UCSD-AML1 (cell line): ENCODE data around the gene PROCA1.
"Not testable (repeated sequence)": the region's sequence is repeated elsewhere in the genome, so short reads cannot be mapped to it uniquely, and the experiment has no call there.

ENCODE experiments used
- DNase-seq: peaks from one replicate; lab custom pipeline; 2025; ENCODE audit not compliant: unreplicated experiment; lab: John Stamatoyannopoulos, UW

PROCA1 gene

DNA sequence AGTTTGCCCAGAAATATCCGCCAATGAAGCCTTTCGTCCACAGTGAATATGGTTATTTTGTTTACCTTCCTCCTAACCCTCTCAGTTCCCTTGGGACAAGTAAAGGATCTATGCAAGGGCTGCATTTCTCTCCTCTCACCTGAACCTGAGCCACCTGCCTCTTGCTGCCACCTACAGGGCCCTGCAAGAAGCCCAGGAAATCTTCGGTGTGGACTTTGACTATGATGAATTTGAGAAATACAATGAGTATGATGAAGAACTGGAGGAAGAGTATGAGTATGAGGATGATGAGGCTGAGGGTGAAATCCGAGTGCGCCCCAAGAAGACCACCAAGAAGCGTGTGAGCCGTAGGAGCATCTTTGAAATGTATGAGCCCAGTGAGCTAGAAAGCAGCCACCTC, 35.7 kb downstream of the PROCA1 start:
- no peak for DNase-seq

- DNase-seq = no peak
Observed at GRCh38 chr17:28675490-28675889, 36.2 kb downstream of the PROCA1 start.

GRCh38 chr17:28669918-28670317, 41.8 kb downstream of the PROCA1 start:
- DNase-seq = no peak

DNA sequence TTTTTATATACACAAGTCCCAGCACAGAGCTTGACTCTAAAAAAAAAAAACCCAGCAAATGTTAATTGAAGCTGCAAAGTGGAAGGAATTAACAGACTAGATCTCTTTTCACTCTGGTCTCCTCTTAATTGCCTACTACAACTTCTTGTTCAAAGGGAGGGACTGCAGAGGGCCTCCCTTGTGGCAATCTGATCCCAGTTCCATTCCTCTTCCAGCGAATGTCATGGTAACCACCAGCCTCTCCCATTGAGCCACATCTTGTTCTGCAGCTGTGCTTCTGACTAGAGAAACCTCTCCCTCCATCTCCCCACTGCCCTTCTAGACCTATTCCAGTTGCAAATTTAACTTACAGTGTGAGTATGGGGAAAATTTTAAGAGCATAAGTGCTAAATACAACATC, 43.8 kb downstream of the PROCA1 start:
- no peak for DNase-seq

- DNase-seq = no peak
Observed at GRCh38 chr17:28665994-28666393, 45.7 kb downstream of the PROCA1 start.

GRCh38 chr17:28663723-28664122, 48.0 kb downstream of the PROCA1 start:
- no peak for DNase-seq

GRCh38 chr17:28662527-28662829, 49.2 kb downstream of the PROCA1 start:
- DNase-seq = no peak

DNA sequence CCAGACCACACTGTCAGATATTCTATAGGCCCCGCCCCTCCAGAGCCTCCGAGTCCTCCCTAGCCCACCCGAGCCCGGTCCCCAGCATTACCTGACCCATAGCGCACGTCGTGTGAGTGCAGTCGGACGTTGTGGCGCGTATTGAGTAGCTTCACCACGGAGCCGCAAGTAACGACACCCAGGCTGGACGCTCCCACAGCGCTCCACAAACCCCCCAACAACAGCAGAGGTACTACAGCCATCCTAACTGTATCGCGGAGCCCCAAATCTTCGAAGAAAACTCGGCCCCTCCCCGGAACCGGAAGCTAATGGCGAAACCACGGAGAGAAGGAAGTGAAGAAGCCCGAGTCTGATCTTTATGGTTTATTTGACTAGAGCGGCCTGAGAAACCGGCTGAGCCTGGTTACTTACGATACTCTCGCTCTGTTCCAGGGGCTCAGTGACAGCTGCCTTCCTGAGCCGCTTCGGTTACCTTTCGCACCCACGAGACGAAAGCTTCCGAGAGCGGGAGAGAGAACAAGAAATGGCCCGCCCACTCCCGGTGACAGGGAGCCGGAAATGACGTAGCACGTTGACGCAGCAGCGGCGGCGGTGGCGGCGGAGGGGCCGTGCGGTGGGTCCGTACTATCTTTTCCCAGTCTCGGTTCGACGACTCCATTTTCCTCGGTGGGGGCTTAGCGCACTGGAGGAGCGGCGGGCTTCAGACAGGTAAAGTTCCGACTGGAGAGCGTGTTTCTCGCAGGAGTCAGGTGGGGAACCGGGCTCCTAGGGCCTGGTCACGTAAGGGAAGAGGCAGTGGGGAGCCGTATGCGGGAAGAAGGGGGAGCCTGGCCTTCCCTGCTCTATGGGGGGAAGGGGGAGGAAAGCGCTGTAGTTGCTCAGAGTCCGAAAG, 49.8 kb downstream of the PROCA1 start, which contains the start of the genes SDF2 and SUPT6H:
SDF2 (minus strand) TSS at position 272 of the 892 bp plus-strand sequence; CDS start at position 242, 30 bp downstream.
SUPT6H (plus strand) TSS at position 571 of the 892 bp plus-strand sequence. CDS start 11,197 bp downstream, outside the sequence.
- DNase-seq = peak; percentile 94

DNA sequence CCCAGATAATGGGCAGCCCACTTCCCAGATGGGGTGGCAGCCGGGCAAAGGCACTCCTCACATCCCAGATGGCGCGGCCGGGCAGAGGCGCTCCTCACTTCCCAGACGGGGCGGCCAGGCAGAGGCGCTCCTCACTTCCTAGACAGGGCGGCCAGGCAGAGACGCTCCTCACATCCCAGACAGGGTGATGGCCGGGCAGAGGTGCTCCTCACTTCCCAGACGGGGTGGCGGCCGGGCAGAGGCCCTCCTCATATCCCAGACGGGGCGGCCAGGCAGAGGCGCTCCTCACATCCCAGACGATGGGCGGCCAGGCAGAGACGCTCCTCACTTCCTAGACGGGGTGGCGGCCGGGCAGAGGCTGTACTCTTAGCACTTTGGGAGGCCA, 52.2 kb downstream of the PROCA1 start:
- not testable (repeated sequence) for DNase-seq

DNA sequence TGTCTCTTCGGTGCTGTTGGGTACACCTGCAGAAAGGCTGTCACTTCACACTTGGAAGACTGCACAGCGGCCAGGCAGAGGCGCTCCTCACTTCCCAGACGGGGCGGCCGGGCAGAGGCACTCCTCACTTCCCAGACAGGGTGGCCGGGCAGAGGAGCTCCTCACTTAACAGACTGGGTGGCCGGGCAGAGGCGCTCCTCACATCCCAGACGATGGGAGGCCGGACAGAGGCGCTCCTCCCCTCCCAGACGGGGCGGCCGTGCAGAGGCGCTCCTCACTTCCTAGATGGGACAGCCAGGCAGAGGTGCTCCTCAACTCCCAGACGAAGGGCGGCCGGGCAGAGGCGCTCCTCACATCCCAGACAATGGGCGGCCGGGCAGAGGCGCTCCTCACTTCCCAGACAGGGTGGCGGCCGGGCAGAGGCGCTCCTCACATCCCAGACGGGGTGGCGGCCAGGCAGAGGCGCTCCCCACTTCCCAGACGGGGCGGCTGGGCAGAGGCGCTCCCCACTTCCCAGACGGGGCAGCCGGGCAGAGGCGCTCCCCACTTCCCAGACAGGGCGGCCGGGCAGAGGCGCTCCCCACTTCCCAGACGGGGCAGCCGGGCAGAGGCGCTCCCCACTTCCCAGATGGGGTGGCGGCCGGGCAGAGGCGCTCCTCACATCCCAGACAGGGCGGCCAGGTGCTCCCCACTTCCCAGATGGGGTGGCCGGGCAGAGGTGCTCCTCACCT, 52.8 kb downstream of the PROCA1 start:
- DNase-seq = not testable (repeated sequence)

DNA sequence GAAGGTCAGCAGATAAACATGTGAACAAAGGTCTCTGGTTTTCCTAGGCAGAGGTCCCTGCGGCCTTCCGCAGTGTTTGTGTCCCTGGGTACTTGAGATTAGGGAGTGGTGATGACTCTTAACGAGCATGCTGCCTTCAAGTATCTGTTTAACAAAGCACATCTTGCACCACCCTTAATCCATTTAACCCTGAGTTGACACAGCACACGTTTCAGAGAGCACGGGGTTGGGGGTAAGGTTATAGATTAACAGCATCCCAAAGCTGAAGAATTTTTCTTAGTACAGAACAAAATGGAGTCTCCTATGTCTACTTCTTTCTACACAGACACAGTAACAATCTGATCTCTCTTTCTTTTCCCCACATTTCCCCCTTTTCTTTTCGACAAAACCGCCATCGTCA, 53.3 kb downstream of the PROCA1 start:
- not testable (repeated sequence) for DNase-seq

DNA sequence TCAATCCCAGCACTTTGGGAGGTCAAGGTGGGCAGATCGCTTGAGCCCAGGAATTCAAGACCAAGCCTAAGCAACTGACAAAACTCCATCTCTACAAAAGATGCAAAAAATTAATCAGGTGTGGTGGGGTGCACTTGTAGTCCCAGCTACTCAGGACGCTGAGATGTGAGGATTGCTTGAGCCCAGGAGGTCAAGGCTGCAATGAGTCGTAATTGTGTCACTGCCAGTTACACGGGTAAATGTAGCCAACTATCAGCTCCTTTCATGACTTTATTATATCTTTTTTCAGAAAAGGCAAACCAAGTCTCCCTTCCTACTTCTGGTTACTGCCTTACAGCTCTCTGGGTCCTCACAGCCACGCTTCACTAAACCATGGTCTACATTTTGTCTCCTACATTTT, 53.9 kb downstream of the PROCA1 start:
- no peak for DNase-seq

DNA sequence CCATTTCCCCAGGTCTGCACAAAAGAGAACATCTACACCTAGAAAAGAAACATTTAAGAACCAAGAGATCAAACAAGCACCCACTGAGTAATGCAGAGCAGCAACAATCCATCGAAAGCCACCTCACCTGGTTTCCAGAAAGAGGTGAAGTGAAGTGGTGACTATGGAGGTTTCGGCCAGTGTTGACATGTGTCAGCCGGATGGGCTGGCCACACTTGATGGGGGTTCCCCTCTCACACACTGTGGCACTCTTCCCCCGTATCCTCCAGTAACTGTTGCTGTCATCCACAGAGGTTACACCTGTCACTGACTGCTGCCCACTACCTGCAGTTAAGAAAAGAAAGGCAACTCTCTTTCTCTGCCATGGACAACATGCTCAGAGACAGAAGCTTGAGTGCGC, 56.5 kb downstream of the PROCA1 start:
- no peak for DNase-seq
